NCI-H510A (cell line): ENCODE measurements around the gene TRPC3.

ENCODE experiments used
- DNase-seq: peaks from one replicate; lab custom pipeline; 2025; lab: John Stamatoyannopoulos, UW

Gene TRPC3

DNA sequence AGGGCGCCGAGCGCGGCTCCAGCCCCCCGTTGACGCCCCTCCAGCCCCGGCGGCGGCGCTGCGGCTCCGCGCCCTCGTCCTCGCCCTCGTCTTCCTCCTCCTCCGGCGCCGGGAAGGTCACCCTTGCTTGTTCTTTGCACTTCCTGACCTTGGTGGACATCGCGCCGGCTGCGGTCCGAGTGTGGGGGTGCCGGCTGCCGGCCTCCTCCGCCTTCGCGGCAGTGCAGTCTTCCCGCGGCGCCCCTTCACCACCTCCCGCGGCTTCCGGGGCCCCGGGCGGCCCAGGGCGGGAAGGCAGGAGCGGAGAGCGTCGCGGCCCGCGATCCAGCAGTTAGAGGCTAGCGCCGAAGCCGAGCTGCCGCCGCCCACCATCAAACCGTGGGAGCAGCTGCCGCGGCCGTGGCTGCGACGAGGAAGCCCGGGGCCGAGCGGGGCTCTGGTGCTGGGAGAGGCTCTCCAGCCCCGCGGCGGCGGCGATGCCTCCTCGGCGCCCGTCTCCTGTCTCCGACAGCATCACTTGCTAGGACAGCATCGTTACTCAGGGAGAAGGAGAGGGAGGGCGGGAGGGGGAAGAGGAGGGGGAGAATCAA lies at the start of gene TRPC3:
TSS of gene TRPC3 (minus strand) at position 540 of the 590 bp plus-strand sequence. CDS start at position 160, 380 bp downstream.
- DNase-seq = no peak

DNA sequence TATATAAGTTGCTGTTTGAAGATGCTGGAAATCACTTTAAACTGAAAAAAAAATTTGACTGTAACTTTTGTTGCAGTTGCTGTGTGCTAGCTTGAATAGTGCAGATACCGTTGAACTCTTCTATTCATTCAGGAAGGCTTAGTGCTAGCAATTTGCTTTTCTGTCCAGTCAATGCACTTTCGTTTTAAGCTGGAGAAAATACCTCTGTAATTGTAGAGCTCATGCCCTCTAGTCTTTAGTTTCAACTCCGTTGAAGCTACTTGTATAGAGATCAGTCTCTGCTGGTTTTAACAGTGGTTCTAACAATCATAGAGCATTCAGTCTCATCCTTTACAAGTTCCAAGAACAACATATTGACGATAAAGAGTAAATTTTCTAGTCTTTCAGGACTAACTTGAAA lies 49.0 kb upstream of the TRPC3 start:
- no peak for DNase-seq

DNA sequence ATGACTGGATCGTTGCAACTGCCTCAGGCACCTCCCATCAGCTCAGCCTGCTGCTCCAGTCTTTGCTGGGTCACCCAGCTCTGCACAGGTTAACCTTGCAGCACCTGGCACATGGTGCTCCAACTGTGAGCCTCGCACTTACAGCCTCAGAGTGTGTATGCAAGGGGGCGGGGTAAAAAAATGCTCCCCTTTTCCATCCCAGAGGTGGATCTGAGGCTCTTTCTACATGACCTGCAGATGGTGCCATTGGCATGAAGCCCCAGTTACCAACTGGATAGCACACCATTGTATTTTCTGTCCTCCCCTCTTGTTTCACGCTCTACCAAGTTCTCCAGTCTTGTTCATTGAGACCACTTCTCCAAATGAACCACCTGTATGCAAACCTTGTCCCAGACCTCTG lies 46.2 kb upstream of the TRPC3 start:
- peak; percentile 61 for DNase-seq

DNA sequence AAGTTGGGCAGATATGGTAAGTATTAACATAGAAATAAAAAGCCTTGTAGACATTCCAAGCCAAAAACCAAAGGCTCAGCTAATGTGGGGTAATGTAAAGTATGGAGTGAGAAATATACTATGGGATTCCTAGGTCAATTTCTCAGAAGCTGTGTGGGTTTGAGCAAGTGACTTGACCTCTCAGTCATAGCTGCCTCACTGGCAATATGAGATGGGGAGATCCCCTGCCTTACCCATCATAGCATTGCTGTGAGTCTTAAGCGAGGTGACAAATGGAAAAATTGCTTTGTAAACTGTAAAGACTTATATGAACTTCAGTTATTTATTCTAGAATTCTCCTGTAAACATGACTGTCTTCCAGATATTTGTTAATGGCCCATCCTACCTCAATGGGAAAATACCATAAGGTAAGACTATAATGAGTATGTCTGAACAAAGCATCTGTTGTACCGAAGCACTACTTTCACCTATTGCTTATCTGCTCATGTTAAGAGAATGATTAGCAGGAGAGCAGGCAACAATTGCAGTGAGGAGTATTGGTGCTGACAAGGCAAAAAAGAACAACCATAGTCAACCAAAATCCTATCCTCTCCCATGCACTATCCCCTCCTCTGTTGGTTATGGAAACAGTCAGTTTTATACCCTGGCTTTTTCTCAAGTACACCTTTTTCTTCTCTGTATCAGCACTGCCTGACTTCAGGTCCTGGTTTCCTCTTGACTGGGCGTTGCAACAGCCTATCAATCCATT lies 44.1 kb upstream of the TRPC3 start:
- no peak for DNase-seq

DNA sequence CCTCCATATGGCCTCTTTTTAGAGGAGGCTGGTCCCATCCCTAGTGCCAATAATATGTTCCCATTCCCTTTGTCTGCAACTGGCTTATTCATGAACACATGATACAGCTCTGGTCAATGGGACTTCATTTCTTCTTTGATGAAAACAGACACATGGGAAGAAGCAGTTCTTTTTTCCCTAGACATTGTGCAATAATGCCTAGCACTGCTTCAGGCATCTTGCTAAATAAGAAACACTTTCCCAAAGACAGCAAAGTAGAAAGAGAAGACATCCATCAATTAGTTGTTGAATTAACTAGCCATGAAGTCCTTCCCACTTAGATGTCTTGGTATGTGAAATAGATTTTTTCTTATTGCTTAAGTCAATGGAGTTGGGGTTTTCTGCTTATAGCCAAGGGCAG lies 40.1 kb upstream of the TRPC3 start:
- no peak for DNase-seq

DNA sequence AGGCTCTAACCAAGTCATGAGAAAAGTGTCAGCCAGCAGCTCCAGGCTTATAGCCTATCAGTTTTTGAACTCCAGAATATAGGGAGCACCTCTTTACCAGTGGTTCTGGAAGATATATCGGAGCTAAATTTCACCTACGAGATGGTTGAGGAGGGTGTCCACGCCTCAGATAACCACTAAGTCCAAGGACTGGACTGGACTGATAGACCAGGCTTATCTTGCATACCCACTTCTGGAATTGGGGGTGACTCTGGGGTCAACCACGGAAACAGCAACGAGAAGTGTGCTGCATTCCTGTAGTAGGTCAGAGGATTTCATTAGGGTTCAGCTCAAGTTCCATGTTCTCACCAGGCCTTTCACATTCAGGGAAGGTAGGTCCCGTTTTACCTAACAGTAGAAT lies 38.6 kb upstream of the TRPC3 start:
- DNase-seq = no peak

DNA sequence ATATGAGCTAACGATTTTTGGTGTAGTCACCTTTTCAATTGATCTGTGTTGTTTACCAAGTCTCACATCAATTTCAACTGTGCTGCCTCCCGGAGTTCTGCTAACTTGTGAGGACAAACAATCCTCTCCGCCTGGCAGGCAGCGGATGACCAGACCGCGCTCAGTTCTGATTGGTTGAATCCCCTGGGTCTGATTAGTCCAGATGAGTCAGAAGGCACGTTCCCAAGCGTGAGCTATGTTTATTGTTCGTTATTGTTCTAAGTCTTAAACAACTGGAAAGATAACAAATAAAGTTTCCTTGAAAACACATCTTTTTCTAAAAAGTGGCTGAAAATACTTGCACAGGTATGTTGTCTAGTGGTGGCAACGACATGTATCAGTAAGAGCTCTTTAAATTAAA lies 37.9 kb upstream of the TRPC3 start:
- DNase-seq = no peak

DNA sequence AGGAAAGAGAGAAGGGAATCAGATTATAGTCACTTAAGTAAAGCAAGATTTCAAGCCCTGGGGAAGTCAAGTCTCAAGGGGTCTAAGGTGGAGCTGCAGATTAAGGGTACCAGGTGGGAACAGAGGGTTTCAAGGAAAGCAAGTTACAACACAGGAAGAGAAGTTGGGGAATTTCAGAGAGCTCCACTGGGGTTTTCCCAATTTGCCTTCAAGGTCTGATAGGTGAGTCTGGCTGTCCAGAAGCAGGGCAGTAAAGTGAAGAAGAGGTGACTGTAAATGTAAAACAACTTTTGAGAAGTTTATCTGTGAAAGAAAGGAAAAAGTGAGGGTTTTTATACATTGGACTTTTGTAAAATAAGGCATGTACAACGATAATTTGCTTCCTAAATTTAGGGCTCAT lies 37.1 kb upstream of the TRPC3 start:
- DNase-seq = no peak

DNA sequence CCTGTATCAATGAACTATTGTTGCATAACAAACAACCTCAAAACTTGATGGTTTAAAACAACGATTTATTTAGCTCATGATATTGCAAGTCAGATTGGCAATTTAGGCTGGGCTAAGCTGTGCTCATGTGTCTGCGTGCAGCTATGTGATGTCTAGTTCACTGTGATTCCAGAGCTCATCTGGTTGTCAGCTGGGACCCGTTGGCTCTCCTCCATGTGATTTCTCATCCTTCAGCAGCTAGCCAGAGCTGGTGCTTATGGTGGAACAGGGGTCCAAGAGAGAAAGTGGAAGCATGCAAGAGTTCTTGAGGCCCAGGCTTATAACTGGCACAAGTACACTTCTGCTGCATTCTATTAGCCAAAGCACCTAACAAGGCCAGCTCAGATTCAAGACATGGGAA lies 28.8 kb upstream of the TRPC3 start:
- DNase-seq = no peak

DNA sequence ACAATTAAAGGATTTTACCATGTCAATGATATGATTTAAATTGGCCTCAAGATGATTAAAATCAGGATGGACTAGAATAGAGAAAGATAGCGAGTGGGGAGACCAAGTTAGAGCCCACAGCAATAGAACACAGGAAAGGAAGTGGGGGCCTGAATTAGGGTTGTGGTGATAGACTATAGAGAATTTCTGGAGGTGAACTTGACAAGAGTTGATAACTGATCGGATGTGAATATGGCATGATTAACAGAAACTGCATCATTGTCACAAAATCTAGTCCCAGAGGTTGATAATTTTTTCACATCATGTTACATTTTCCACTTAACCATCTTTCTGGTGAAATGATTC lies 26.3 kb upstream of the TRPC3 start:
- DNase-seq = no peak

DNA sequence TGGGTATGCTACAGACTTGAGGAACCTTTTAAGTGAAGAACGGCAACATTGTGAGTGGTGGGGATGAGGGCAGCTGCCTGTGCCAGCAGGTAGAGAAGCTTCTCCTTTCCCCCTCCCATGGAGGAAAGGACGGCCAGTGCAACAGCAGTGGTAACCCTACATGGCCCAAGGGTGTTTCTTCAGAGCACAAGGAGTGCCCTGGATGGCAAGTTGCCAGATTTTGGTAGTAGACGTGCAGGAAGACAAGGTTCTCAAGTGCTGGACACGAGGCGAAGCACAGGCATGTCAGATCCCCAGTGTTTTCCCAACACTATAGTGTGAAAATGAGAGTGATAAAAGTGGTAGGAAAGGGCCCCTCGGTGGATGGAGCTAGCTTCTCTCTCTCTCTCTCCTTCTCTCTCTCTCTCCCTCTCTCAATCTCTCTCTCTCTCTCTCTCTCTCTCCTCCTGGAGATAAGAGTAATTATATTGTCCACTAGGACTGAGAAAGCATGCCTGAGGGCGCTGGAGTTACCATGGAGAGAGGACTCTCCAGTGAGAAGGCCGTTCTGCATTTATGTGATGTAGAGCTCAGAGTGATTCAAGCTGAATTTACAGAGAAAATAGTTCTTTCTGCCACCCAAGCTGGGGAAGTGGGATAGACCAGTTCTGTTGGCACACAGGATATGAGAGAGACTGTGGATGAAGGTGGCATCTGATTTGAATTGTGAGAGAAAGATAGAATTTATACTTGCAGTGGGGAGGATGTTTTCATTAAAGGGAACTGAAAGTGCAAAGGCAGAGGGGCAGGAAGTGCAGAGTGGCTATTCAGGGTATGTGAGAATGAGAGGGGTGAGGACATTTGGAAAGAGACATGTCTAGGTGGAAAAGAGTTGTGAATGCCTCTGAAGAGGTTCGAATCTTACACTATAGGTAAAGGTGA lies 25.7 kb upstream of the TRPC3 start:
- no peak for DNase-seq

DNA sequence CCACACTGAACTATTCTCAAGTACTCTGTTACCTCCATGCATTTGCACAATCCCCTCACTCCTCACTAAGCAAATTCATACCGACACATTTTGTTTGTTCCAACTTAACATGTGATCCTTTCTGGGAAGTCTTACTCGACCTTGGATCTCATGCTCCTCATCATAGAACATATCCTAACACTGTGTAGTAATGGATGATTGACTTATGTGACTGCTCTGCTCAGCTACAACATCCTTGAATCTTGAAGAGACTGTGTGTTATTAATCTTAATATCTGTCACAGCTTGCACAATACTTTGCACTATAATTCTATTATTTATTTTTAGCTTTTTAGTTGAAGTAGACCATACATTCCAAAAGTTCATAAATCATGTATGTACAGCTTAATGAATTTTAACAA lies 23.9 kb upstream of the TRPC3 start:
- DNase-seq = no peak

DNA sequence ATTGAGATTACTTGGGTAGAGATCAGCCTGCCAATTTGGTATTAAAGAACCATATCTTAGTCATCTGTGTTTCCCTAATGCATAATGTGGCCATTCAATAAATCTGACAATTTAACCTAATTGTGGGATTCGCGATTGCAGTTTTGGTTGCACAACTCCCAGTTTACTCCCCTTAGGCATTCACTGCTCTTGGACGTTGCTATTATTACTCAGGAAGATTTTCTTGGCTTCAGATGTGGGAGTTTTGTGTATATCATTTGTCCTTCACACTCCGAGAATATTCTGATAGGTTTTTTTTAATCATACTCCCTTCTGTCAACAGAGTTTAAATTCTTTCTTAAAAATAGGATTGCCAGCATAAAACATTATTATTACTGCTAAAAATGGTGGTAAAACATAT lies 22.0 kb upstream of the TRPC3 start:
- no peak for DNase-seq

DNA sequence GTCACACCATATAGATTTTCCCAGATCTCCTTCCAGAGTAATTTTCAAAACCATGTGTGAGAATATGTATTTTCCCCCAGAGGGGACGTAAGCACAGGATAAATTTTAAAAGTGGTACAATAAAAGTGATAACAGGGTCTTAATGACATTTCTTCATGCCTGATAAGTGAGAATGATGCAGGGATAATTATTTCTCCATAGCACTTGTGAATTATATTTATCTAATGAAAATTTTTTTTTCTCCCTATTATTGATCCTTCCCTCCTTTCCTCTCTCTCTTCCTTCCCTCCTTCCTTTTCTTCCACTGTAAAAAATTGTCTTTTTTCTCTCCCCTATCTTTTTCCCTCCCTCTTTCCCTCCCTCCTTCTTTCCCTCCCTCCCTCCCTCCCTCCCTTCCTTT lies 17.0 kb upstream of the TRPC3 start:
- DNase-seq = no peak

DNA sequence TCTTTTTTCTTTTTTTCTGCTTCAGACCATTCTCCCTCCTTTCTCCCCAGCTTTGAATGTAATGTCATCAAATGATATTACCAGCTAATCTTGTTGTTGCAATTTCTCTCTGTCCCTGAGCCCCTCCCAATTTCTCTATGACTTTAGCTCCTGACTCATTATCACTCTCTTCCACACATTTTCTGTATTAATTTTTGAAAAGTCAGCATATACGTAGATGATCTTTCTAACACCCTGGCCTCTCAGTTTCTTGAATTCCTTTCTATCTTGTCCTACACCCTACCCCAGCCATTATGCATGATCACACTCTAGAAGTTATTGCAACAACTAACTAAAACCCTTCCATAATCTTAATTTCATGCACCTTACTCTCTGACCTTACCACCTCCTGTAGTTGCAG lies 13.1 kb upstream of the TRPC3 start:
- DNase-seq = no peak

DNA sequence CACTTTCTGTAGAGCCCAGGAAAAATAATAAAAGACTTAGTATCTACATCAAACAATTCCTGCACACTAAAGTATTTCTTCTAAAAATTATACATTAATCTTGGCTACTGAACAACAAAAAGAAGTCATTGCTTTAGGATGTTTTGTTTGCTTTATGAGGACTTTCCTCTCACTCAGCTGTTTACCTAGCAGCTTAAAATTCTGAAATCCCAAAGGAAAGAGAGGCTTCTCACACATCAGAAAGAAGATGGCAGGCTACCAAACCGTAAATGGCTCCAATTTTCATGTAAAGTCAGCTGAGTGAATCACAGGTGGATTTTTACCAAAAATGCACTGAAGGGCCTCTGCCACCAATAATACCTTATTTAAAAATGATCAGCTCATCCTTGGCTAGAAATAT lies 9.0 kb upstream of the TRPC3 start:
- DNase-seq = no peak

DNA sequence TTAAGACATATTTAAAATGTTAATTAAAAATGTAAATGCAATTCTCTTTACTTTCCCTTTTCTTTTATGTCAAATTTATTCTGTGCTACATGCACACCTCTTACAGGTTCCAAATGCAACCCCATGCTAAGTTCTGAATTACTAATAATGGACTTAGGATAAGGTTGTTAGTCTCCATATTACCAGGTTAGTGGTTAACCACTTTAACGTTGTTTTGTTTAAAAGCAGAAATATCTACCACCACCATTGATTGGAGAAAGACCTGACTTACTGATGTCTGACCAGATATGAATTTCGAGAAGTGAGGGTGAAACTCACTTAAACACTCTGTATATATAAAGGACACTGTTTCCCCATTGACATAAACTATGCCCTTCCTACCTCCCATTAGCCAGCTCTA lies 6.9 kb upstream of the TRPC3 start:
- no peak for DNase-seq

DNA sequence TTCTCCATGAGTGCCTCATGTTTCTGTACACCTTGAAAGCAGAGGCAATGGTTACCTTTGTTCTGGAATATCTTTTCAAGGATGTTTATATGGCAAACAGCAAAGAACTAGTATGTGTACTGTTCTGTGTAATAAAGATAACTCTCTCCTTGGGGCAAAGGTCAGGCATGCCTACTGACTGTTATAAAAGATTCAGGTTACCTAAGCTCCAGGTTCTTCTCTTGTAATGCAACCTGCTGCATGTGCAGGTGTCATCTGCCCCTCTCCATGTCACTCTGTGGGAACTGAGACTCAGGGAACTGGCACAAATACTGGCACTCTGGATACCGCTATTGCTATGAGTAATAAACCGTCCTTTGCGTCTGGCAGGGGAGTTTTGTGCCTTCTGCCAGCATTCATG lies 5.4 kb upstream of the TRPC3 start:
- DNase-seq = no peak

DNA sequence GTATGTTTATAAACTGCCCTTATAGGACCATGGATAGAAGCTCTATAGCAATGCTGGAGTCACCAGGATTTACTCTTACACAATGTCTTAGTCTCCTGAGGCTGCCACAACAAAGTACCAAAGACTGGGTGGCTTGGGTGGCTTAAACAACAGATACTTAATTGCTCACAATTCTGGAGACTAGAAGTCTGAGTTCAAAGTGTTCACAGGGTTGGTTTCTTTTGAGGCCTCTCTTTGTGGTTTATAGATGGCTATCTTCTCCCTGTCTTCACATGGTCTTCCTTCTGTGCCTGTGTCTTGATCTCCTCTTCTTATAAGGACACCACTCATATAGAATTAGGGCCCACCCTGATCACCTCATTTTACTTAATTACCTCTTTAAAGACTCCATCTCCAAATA lies 2.0 kb upstream of the TRPC3 start:
- DNase-seq = no peak

DNA sequence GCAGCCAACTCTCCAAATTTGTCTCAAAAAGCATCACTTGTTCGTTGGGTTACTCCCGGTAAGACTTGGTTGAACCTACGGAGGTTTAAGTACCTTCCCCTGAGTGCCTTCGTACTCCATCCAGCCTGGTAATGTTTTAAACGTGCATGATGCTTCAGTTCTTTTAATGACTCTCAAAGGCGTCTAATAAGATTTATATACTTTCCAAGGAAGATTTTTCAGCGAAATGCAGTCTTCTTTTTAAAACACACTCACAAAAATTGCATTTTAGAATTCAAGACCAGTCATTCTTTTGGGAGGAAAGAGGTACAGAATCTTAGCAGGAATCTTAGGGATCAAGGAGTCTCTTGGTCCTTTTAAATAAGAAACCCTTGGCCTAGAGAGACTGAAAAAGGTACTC lies 430 bp upstream of the TRPC3 start:
- no peak for DNase-seq

DNA sequence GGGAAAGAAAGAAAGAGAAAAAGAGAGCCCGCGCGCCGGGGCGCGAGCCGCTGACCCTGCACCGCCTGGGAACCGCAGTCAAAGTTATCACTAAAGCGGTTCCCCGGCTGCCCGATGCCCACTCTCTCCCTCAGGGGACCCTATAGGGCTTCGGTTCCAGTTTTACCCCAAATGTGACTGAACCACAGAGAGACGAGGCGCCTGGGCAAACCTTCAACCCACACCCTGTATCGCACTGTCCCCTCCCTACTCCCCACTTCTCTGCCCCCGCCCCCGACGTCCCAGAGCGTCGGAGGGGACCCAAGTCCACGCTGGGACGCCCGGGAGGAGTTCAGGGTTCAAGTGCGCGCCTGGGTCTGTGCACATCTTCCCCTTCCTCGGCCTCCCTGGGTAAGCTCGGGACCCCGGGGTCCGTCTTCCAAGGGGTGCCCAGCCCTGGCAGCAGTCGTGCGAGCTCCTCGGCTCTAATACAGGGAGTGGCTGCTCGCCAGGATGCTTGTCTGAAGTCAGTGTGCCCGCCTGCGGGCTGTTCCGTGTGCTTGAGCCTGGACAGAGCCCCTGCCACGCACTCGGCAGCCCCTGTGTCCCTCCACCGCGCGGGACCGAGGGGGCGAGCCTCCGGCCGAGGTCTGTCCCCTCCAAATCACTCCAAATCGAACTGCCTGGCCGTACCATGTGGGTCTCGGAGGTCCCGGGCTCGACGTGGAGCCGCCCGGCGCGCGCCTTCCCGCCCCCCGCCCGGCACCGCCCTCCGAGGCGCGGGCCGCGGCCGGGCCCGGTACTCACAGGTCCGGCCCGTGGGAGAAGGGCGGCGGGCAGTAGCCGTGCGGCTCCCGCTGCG lies 960 bp downstream of the TRPC3 start:
- no peak for DNase-seq

DNA sequence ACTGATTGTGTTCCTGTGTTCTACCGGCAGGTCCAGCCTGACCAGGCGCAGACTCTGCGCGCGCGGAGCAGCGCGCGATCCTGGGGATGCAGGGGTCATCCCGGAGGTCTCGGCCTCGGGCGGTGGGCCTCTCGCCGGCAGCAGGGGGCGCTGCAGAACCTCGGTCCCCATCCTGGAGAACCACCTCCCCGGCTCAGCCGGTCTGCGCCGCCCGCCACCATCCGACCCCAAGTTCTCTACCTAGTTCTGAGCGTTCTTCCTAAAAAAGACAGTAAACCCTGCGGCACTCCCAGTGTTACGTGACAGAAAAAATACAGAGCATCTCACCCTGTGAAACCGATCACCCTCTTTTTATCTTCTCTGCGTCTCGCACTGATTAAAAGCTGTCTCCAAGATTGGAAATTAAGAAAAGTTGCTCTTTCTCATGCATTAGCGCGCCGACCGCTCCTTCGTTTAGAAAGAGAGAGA lies 1.6 kb downstream of the TRPC3 start:
- no peak for DNase-seq
